ENCODE results near the gene UROC1.

UROC1 gene

DNA sequence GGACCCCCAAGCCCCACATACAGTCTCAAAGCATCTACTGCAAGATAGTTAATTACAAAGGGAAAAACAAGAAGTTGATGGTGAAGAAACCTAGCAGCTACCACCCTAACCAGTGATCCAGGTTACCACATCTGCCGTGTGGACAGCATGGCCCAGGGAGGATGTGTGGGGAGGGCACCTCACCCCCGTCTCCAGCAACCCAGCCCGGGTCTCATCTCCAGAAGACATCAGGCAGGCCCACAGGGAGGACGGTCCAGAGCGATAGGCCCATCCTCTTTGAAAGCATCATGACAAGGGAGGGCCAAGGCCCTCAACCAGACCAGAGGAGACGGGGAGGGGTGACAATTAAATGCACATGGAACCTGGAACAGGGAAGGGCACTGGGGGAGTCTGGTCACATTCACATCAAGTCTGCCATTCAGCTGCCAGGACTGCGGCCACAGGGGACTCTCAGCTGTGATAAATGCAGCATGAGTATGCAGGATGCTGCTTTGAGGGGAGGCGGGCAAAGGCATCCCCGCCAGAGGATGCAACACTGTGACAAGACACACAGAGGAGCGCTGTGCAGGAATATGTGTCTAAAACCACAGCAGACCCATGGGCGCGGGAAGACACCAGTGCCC, 60.7 kb downstream of the UROC1 start:
- no peak for DNase-seq

DNA sequence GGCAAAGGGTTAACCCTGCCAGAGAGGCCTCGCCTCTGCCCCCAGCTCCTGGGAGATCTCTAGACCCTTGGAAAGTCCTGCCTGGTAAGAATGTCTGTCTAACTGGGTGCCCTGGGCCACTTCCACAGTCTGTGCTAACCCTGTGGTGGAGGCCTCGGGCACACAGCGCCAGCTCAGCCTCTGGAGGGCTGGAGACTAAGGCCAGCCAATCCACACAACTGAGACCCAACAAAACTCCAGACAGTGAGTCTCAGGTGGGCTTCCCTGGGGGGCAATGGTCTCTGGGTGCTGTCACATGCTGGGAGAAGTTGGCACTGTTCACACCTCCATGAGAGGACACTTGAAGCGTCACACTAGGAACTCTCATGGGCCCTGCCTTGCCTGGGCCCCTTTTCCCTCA, 61.4 kb downstream of the UROC1 start:
- DNase-seq, result no peak

DNA sequence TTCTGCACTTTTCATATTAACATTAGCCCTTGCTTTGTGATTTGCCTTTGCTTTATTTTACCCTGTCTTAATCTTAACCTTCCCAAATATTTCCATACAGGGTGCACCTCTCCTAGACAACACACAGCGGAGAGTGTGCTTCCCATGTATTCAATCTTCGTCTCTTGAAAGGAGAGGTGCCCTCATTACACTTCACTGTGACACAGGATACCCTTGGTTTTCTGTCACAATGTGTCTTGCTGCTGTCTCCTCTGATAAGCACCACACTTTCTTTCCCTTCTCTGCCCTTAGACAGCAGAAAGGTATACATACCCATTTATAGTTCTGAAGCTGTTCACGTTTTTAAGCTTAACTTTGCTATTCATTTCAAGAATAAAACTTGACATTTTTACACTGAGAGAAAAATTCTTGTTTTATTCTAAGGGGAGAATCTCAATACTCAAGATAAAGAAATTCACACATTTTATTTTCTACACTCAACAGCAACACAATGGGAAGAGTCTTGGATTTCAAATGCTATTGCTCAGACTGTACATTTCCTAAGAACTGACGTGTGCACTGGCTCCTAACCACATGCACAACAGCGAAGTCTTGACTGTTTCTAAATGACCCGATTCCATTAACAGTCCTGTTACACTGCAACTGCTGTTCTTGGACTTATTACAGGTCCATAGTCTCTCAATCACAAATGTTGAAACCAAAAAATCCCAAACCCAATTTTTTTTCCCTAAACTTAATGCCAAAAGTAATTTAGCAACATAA, 63.0 kb downstream of the UROC1 start:
- no peak for DNase-seq

DNA sequence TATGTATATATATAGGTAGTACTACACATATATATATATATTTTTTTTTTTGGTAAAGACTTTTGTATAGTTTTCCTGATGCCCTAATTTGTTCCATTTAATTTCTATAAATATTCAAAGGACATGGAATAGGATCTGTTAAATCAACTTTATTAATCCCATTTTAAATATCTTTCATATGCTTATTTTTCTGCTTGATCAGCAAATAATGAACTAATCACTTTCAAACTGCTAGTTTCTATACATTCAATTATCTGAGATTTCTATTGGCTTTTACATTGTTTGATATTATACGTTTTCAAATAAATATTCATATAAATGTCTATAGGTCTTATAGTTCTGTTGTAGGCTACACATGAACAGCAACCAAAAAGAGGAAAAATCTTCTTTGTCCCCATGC, 63.5 kb downstream of the UROC1 start:
- DNase-seq, result no peak

DNA sequence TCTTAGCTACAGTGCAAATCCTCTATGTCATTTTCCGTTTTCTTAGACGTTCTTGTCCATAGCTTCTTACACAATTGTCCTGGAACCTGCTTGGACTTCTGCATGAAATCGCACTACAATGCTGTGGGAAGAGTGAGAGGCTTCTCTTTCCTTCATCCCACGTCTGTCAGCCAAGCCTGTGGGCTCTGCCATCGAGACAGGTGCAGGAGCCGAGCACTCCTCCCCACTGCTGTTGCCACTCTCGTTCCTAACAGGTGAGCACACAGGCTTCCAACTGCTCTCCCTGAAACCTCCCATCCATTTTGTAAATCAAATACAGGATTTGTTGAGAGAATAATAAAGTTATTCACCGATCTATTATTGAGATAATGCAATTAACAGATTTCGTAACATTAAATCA, 65.4 kb downstream of the UROC1 start:
- DNase-seq, result no peak

DNA sequence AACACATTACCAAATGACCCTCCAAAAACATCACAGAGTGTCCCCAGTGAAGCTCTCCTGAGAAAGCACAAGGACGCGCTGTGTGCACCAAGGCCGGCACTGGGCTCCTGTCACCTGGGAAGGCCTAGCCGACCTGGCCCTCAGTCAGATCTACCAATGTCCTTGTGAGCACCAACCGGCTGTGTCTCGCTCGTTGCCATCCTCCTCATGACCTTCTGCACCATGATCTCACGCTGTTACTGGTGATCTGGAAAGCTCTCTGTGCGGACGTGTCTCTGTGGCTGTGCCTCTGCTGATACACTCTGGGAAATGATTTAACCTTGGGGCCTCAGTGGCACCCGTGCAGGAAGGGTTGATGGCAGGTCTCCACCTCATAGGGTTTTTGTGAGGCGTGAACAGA, 66.1 kb downstream of the UROC1 start:
- no peak for DNase-seq

DNA sequence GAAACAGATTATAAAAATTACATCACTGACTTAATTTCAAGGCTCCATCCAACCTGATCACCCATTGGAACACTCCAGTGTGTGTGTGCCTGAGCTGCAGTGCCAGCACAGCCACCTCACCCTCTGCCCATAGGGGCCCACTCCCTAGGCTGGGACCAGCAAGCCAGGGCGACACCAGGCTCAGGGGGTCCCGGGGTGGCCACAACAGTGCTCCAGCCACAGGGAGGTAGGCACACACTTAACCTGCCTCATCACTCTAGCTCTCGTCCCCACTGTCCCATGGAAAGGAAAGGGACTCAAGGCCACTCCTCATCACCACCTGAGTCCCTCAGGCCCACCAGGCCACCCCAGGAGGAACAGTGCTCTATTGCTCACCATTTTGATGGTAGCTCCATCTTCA, 66.8 kb downstream of the UROC1 start:
- no peak for DNase-seq

DNA sequence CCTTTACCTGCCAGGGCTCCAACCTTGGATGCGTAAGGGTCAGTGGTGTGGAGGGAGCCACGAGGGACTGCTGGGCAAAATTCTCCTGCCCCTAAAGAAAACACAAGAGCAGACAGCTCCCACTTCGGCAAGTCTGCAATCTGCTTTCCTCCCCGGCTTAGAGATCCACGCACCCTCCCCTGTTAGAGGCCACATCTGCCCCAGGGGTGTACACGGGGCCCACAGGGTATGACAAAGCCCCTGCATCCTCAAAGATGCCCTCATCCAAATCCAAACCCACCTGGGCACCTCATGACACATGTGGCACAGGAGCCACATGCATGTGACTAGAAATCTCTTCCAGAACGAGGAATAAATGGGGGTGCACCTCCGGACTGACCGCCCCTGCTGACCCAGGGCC, 67.4 kb downstream of the UROC1 start:
- DNase-seq, result no peak

DNA sequence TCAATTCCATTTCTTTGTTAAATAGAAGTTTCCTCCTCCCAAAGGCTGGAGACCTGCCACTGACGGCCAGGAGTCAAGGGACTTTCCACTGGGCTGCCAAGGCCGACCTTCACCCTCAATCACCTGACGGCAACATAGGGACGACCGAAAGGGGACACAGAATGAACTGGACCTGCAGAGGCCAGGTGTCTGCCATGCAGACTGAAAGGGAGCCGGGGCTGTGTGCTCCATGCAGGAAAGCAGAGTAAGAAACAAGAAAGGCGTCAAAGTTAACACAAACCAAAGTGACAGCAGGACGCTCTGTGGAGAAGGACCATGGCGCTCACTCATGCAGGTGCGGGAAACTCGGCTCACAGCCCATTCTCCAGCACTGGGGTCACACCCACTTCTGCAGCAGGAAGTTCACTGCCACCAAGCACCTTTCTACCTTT, 67.9 kb downstream of the UROC1 start:
- DNase-seq, result no peak

DNA sequence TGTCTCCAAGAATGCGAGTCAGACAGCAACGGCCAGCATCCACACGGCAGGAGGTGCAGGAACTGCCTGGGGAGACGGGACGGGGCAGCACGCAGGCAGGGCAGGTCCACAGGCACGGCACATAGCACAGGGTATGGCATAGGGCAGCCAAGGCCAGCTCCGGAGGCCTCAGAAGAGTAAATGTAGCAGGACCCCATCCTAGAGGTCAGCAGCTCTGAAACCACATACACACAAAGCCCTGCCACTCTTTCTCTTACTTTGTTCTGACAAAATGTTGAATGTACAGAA, 68.7 kb downstream of the UROC1 start:
- DNase-seq, result no peak

DNA sequence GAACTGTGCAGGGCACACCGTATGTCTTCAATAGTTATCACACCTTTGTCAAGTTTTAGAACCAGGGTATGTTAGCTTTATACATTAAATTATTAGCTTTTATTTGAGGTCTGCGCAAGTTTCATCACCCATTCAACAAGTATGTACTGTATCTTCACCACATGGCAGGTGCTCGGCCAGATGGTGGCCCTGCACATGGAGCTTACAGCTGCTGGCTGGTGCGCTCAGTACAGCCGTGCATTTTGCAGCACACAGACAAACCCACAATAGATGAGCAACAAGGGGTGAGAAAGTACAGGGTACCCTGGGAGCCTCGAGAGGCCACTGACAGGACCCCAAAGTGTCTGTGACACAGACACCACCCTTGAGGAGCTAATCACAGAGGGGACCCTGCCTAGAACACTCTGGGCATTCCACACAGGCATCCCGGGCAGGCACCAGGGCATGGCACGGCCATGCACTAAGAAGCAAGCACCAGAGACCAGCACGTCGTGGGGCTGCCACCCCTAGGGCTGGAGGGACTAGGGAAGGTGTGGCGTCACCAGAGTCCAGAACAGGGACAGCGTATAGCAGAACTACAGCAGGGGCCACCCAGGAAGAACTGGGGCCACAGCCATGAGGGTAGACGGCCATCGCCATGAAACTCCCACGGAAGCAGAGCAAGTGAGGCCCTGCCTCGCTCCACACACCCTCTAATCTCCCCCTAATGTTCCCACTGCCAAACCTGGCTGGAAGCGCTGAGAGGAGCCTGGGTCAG, 69.3 kb downstream of the UROC1 start:
- DNase-seq, result no peak

DNA sequence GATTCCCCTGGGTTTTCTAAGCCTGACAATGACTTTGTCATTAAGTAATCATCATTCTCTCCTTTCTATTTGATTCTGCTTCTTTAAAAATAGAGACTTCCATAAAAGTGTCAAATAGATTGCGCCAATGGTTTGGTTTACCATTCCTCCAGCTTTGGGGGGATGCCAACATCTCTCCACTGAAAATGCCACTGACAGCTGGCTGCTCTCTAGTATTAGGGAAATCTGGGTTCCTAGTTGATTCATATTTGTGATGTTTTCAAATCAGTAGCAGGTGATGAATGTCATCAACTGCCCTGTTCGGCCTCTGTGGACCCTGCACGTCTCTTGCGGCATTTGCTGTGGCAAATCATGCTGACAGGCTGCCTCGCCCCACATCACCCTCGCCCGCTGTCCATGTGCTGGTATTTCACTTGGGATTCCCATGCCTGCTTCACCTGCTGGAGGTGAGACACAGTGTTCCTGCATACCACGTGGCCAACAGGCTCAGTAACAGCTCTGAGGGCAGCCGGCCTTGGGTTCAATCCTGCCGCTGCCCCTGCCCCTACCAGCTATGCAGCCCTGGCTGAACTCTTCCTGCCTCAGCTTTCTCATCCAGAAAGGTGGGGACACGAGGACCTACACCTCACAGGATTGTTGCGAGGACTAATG, 70.0 kb downstream of the UROC1 start:
- DNase-seq, result no peak

DNA sequence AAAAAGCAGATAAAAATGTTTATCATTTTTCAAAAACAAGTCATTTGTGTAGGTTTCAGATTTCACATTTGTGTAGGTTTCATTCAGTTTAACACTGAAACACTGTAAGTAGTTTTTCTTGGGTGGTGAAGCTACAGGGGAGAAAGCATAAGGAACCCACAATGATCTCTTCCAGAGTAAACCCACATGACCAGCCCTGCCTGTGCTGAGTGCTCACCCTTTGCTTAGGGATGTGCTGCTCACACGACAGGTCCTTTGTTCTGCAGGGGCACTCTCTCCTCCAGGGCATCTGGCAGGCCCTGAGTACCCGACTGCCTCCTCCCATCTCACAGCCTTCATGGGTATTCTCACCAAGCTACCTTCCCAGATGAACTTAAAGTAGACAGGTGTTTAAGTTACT, 70.8 kb downstream of the UROC1 start:
- no peak for DNase-seq

DNA sequence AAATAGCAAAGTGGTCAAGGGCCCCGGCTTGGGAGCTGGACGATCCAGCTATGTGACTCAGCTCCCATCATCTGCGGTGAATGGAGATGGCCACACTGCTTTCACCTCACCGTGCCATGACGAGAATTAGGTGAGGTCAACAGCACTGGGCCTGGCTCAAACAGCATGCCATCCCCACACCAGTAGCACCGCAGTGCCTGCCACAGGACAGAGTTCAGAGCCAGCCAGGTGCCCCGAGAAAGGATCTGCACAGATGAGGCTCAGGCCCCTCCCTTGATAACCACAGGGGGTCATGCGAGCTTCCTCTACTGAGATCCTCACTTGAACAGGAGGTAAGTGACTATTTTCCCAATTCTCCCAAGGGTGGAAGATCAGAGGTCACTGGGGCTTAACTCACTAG, 71.3 kb downstream of the UROC1 start:
- DNase-seq, result no peak

DNA sequence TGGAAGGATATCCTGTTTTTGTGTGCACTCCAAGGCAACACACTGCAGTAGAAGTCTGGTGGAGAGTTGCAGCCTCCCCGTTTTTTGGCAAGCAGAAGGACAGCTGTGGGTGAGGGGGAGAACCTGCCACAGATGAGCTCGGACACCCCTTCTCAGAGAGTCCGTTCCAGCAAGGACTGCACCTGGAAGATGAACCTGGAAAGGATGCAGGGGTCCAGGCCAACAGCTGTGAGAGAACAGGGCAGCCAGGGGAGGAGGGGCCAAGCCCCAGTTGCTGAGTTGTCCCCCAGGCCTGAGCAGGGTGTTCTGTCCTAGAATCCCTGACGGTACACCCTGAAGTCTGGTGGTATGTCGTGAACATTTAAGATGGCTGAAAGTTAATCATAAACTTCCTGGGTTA, 72.1 kb downstream of the UROC1 start:
- DNase-seq, result no peak

DNA sequence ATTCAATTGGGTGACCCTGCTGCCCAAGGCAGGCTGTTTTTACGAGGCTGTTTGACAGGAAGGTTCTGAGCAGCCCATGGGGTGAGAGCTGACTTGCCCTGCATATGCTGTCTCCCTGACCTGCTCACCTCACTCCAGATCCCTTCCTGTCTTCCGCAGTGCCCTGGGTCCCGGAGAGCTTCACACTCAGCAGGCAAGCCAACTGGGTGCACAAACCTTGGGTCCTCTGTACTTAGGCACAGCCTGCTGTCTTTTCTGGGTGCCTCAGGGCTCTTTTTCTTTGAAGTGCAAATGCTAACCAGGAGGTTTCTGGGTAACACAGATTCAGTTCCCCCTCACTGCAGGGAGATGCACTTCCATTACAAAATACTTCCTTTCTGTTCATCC, 74.7 kb downstream of the UROC1 start:
- DNase-seq, result no peak

DNA sequence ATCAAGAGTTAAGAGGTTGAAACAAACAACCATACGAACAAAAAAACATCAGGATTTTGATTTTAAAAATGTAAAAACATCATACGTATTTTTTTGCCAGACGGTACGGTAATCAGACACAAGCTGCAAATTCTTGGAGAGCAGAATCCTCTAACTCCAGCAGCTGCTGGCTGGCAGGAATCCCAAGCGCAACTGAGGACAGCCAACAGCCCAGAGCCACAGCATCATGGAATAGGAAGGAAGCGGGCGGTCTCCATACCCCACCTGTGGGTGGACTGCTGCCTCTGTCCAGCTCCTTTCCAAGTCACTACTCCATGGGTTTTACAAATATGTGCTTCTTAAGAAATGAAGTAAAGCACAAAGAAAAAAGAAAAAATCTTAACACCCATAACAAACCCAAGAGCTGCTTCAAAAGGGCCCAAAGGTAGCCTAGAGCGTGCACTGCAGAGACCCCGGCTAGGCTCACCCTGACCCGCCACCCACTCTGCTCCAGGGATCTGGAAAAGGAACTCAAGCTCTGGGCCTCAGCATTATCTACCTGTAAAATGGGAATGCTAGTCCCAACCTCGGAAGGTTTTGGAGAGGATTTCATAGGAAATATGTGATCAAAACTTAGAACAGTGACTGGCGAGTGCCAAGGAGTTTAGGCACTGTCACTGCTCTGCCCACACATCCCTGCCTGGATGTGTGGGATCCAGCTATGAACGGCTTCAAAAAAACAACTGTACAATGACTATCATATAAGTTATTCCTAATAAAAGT, 75.3 kb downstream of the UROC1 start:
- DNase-seq, result no peak

DNA sequence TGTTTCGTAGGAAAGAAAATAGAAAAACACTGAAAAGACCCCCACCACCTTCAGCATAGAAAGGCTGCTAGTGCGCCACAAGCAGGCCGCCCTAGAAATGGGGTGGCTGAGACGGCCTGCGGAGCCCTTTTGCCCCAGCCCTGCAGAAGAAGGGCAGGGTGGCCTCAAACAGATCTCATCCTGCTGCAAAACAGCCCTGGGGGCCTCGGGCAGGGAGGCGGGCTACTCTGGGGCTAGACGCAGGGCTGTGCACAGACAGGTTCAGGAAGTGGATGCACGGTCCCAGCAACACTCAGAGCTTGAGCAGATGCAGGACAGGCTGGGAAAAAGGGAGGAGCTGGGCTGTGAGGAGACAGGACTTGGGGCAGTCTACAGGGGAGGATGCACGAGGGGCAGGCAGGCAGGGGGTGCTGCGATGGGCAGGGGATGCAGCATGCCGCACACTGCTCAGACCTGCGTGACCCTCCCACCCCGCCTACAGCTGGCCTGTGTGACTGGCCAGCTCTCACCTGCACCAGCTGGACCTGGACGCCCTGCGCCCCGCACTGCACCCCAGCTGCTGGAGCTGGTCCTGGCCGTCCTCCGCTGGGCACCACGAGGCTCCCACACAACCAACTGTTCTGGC, 76.2 kb downstream of the UROC1 start:
- DNase-seq, result no peak

DNA sequence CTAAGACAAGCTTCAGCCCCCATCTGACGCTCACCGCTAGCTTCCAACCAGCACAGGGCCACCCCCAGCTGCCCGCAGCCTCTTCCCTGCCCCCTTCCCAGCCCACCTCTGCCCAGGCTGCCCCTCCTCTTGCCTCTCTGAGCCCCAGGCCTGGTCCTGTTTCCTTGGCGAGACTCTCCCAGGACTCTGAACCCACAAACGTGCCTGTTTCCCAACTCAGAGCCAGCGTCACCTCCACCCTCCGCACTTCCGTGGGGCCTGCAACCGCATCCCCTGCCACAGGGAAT, 76.9 kb downstream of the UROC1 start:
- no peak for DNase-seq

DNA sequence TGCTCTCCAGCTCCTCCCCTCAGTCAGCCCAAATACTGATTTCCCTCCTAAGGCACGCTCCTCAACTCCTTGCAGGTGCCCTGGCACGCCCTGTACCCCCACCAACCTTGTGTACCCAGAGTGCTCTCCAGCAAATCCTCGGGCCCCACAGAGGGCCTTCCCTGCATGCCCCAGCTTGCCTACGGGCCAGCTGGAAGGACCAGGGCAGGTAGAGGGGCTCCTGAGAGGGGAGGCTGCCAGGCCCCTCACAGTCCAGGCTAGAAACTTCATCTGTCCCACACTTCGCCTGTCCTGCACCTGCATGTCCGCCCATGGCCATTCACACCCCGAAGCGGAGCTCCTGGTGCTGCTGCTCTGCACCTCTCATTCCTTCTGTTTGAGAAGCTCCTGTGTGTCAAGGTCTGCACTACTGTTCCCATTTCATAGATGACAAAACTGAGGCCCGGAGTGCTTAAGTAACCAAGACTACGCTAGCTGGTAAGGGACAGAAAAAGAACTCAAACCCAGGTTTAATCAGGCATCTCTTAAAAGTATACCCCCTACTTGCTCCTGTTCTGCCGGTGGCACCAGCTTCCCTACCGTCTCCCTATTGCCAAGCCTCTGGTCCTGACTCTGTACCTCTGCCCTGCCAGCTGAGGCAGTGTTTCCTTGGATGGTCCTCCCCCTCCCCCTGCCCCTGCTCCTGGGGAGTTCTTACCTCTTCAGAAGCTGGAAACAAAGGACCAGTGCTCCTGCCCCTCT, 77.4 kb downstream of the UROC1 start:
- no peak for DNase-seq

DNA sequence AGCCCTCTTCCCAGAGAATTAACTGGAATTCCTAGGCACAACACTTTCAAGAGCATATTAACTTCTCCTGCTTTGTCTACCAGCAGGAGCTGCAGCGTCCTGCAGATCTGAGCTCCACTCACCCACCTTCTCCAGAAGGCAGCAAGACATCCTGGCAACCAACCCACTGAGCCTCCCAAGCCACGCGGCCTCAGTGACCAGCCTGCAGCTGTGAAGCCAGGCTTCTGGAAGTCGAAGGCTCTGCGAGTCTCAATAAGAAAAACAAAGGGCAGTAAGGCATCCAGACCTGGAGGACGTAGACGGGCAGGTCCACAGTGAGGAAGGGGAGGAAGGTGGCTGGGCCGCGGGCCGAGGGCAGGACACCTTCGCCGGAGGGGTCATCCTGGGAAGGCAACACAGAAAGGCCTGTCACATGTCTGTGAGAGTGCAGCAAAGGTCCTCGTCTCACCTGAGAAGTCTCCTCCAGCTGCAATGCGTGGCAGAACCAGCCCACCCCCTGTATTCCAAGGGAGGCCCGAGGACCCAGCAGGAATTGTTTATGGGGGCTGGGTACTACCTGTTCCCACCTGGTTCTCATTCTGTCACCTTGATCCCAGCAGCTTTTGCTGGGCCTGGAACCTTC, 78.1 kb downstream of the UROC1 start:
- DNase-seq, result no peak

DNA sequence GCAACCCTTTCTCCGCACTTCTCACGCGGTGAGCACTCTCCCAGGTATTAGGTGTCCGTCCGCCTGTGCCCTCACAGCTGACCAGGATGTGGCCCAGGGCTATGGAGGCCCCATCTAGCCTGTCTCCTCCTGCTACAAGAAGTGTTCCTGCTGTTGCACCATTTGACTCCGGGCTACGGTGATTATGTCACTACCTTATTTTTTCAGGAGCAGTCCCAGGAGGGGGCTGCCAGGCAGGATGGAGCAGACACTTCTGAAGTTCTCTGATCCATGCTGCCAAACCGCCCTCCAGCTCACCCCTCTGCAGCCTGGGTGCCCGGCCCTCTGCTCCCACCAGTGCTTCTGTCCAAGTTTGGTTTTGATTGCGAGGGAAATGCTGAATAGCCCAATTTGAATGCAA, 78.8 kb downstream of the UROC1 start:
- DNase-seq, result no peak
